Activated T-helper 2 cell treated with anti-CD3 and anti-CD28 coated beads, Interferon-gamma antibody, Interleukin-2, Interleukin-4, amounts not matched to agents 10 μg/mL and 5 μg/mL and 100 μg/mL, durations not matched to agents 14 hours and 24 hours and 36 hours (primary cell): Measurements from ENCODE around the gene YY1AP1. TPM values are rescaled to one million over a fixed set of nuclear protein-coding genes. Genes with fewer than 3 reads are reported as not detected.
A peak's percentile ranks its signal among the peaks of the same experiment; 100 is the strongest.
"Not testable (repeated sequence)": the region's sequence is repeated elsewhere in the genome, so short reads cannot be mapped to it uniquely, and the experiment has no call there.

ENCODE experiments used
- DNase-seq: peaks from one replicate; pipeline ENCODE4 v3.0.0; 2021; ENCODE audit warnings: low spot score
- H3K27ac Mint-ChIP-seq: one replicate; pipeline ENCODE4 v1.8.0; 2021; ENCODE audit warnings: mixed read lengths
- H3K27me3 Mint-ChIP-seq: one replicate; pipeline ENCODE4 v1.8.0; 2021; ENCODE audit warnings: low read depth, mixed read lengths
- H3K36me3 Mint-ChIP-seq: one replicate; pipeline ENCODE4 v1.8.0; 2021; ENCODE audit warnings: low read depth, mixed read lengths
- H3K4me1 Mint-ChIP-seq: one replicate; pipeline ENCODE4 v1.8.0; 2021; ENCODE audit warnings: low read depth, mixed read lengths
- H3K4me3 Mint-ChIP-seq: one replicate; pipeline ENCODE4 v1.8.0; 2021; ENCODE audit warnings: low read depth, mild to moderate bottlenecking, moderate library complexity, mixed read lengths
- H3K9me3 Mint-ChIP-seq: one replicate; pipeline ENCODE4 v1.8.0; 2021; ENCODE audit warnings: mixed read lengths
- intact Hi-C: fragments of 100-400 bp; cut with micrococcal nuclease; formaldehyde crosslinking; loops from one replicate; pipeline ENCODE4 v1.15.1; 2023
- total RNA-seq: library from RNA; stranded (reverse); gene quantifications from 2 replicates; pipeline ENCODE4 v1.2.3, GENCODE V29; 2022

The YY1AP1 gene
- total RNA-seq, 1 donor from 2014 or later = 67.9 TPM

DNA sequence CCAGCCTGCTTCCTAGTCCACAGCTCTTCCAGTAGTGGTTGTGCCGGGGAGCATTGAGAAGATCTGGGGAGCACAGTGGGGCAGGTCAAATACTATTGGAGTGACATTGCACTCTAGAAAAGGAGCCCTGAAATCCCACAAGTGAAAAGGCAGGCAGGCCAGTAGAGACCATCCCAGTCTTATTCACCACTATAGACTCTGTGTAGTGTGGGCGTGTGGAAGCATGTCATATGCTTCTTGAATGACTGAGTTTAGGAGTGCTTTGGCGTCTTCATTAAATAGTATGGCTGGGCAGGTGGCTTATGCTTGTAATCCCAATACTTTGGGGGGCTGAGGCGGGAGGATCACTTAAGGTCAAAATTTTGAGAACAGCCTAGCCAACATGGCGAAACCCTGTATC lies 15.8 kb upstream of the YY1AP1 start:
- H3K9me3 Mint-ChIP-seq, H3K27ac Mint-ChIP-seq, intact Hi-C loops, H3K4me3 Mint-ChIP-seq, DNase-seq, H3K27me3 Mint-ChIP-seq: not testable (repeated sequence)
- H3K36me3 Mint-ChIP-seq = peaks cover 27% of the 10 kb centered on the region
- H3K4me1 Mint-ChIP-seq = peaks cover 12% of the 10 kb centered on the region

DNA sequence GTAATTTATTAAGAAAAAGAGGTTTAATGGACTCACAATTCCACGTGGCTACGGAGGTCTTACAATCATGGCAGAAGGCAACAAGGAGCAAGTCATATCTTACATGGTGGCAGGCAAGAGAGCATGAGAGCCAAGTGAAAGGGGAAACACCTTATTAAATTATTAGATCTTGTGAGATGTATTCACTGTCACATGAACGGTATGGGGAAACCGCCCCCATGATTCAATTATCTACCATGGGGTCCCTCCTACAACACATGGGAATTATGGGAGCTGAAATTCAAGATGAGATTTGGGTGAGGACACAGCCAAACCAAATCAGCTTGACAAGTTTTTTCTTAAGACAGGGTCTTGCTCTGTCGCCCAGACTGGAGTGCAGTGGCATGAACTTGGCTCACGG lies 14.6 kb upstream of the YY1AP1 start:
- Mint-ChIP-seq H3K36me3 (peaks cover 30% of the 10 kb centered on the region), H3K27me3 (no peaks in the 10 kb centered on the region), H3K9me3 (no peaks in the 10 kb centered on the region), H3K4me1 (peaks cover 13% of the 10 kb centered on the region), H3K4me3 (no peak overlapping the region), H3K27ac (no peak overlapping the region)
- DNase-seq = no peak
- intact Hi-C loops = no loop called here

DNA sequence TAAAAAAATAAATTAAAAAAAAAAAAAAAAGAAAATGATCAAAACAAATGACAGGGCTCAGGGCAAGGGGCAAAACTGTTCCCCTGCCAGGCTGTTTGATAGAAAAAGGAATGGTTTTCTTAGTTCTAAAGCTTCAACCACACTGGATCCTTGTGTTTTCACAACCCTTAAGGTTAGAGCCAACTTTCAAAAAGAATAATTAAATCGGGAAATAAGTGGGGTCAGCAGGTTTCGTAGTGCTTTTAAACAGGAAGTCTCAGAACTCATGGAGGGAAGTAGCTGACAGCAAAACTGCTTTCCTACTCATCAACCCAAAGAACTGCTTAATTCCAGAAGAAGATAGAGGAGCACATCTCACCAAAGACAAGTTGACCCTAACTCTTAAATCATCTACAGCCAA lies 13.1 kb upstream of the YY1AP1 start:
- H3K9me3 Mint-ChIP-seq, H3K27me3 Mint-ChIP-seq, H3K4me3 Mint-ChIP-seq, intact Hi-C loops, H3K27ac Mint-ChIP-seq, DNase-seq: not testable (repeated sequence)
- Mint-ChIP-seq H3K4me1 (peaks cover 15% of the 10 kb centered on the region), H3K36me3 (peaks cover 31% of the 10 kb centered on the region)

DNA sequence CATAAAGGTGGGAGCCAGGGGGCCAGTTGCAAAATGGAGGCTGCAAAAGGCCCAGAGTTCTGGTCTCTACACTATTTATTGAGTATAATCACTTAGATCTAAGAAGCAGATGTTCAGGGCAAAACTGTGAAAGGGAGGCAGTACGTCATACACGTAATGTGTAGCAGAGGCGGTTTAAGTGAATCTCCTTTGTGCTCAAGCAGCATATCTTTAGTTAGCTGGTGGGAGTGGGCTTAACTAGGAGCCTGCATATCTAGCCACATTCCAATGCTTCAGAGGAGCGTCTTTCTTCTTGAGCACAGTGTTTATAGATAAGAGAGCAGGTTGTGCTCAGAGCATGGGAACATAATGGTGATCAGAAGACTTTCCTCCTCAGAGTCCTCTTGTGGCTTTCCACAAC lies 10.5 kb upstream of the YY1AP1 start:
- H3K4me3 Mint-ChIP-seq, intact Hi-C loops, H3K9me3 Mint-ChIP-seq, H3K27me3 Mint-ChIP-seq, H3K27ac Mint-ChIP-seq, DNase-seq: not testable (repeated sequence)
- Mint-ChIP-seq H3K36me3 (peaks cover 43% of the 10 kb centered on the region), H3K4me1 (peaks cover 25% of the 10 kb centered on the region)

DNA sequence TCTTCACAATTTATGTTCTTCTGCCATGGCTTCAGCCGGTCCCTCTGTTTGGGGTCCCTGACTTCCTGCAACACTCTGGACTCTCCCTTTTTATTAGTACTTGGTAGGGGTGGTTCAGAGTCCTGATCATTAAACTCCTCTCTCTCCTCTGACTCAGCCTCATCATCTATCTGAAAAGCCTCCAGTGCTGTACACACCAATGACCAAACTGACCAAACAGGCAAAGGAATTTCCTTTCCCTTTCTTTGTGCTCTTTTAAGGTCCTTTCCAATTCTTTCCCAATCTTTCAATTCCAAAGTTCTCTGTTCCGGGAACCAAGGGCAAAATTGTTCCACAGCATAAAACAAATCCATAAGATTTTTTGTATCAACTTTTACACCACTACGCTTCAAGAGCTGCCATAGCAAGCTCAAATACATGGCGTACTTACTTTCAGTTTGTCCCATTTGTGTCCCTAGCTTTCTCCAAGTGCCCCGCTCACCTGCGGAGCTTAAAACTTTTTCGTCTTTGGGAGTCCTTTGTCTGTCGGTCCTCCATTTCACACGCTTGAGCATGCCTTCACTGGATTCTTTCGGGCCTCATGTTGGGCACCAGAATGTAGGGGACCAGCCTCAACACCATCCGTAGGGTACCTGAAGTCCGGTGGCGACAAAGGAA lies 9.9 kb upstream of the YY1AP1 start:
- peaks cover 25% of the 10 kb centered on the region for H3K4me1 Mint-ChIP-seq
- H3K27ac Mint-ChIP-seq = no peak overlapping the region
- H3K36me3 Mint-ChIP-seq = peaks cover 45% of the 10 kb centered on the region
- H3K4me3 Mint-ChIP-seq = no peak overlapping the region
- H3K27me3 Mint-ChIP-seq = no peaks in the 10 kb centered on the region
- no peak for DNase-seq
- H3K9me3 Mint-ChIP-seq = no peaks in the 10 kb centered on the region
- intact Hi-C loops = no loop called here

DNA sequence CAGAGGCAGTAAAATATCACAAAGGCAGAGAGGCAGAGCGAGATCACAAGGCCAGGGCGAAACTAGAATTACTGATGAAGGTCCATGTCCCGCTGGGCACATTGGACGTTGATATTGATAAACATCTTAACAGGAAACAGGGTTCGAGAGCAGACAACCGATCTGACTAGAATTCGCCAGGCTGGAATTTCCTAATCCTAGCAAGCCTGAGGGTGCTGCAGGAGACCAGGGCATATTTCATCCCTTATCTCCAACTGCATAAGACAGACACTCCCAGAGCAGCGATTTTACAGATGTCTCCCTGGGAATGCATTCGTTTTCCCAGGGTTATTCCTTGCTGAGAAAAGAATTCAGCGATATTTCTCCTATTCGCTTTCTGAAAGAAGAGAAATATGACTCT lies 9.0 kb upstream of the YY1AP1 start:
- H3K4me3 Mint-ChIP-seq, H3K27ac Mint-ChIP-seq, DNase-seq, H3K9me3 Mint-ChIP-seq, H3K27me3 Mint-ChIP-seq, intact Hi-C loops: not testable (repeated sequence)
- Mint-ChIP-seq H3K4me1 (peaks cover 29% of the 10 kb centered on the region), H3K36me3 (peaks cover 51% of the 10 kb centered on the region)

DNA sequence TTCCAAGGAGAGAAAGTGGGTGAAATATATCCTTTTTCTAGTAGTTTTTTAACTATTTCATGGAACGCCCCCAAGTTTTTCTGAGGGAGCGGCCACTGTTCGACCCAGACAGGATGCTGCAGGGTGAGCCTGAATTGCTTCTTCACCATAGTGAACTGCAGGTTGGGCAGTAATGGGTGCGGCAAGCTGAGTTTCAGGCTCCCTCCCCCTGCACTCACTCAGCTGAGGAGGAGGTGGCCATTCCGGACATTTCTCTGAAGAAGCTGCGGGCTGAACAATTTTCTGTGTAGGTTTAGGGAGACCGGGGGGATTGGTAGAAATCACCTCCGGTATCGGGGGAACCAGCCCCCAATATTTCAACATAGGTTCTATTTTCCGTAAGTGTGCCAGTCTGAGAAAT lies 8.5 kb upstream of the YY1AP1 start:
- Mint-ChIP-seq H3K4me3 (no peak overlapping the region), H3K9me3 (peaks cover 4% of the 10 kb centered on the region), H3K4me1 (peaks cover 33% of the 10 kb centered on the region), H3K27ac (no peak overlapping the region), H3K27me3 (no peaks in the 10 kb centered on the region), H3K36me3 (peaks cover 57% of the 10 kb centered on the region)
- DNase-seq = no peak
- intact Hi-C loops = no loop called here

DNA sequence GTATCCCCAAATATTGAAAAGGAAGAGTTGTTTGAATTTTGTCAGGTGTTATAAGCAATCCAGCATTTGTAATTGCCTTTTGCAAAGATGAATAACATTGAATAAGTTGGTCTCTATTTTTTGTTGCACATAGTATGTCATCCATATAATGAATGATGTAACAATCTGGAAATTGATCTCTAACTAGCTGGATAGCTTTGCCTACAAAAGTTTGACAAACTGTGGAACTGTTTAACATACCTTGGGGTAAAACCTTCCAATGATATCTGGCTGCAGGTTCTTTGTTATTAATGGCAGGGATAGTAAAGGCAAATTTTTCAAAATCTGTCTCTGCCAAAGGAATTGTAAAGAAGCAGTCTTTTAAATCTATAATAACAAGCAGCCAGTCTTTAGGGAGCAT lies 8.0 kb upstream of the YY1AP1 start:
- Mint-ChIP-seq H3K36me3 (peaks cover 62% of the 10 kb centered on the region), H3K4me1 (peaks cover 39% of the 10 kb centered on the region), H3K9me3 (peaks cover 10% of the 10 kb centered on the region), H3K27me3 (no peaks in the 10 kb centered on the region), H3K4me3 (no peak overlapping the region), H3K27ac (no peak overlapping the region)
- DNase-seq = no peak
- intact Hi-C loops = no loop called here

DNA sequence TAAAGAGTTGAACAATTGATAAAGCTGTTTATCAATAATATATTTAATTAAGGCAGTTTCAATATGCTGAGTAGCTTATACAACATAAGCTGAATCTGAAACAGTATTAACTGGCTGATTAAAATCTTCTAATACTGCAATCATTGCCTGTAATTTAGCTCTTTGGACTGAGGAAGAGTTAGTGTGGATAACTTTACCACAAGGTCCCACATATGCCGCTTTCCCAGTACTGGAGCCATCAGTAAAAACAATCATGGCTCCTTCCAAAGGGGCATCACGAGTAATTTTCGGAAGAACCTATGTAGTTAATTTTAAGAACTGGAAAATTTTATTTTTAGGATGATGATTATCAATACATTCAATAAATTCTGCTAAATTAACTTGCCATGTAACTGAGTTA lies 7.0 kb upstream of the YY1AP1 start:
- no peak for DNase-seq
- Mint-ChIP-seq H3K36me3 (peaks cover 70% of the 10 kb centered on the region), H3K27me3 (no peaks in the 10 kb centered on the region), H3K4me3 (no peak overlapping the region), H3K27ac (no peak overlapping the region), H3K9me3 (peaks cover 12% of the 10 kb centered on the region), H3K4me1 (peaks cover 44% of the 10 kb centered on the region)
- intact Hi-C loops = no loop called here

DNA sequence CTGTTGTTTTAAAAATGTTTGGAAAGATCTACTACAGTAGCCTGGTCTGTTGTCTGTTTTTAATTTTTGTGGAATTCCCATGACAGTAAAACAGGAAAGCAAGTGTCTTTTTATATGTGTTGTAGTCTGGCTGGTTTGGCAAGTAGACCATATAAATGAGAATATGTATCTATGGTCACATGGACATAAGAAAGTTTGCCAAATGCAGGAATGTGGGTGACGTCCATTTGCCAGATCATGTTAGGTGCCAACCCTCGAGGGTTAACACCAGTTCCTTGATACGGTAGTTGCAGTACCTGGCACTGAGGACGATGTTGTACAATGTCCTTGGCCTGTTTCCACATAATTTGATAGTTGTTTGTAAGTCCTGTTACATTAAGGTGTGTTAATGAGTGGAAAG lies 6.5 kb upstream of the YY1AP1 start:
- H3K27ac Mint-ChIP-seq = no peak overlapping the region
- no peak overlapping the region for H3K4me3 Mint-ChIP-seq
- H3K27me3 Mint-ChIP-seq = no peaks in the 10 kb centered on the region
- peaks cover 47% of the 10 kb centered on the region for H3K4me1 Mint-ChIP-seq
- peaks cover 73% of the 10 kb centered on the region for H3K36me3 Mint-ChIP-seq
- H3K9me3 Mint-ChIP-seq = peaks cover 12% of the 10 kb centered on the region
- DNase-seq = no peak
- intact Hi-C loops = no loop called here

DNA sequence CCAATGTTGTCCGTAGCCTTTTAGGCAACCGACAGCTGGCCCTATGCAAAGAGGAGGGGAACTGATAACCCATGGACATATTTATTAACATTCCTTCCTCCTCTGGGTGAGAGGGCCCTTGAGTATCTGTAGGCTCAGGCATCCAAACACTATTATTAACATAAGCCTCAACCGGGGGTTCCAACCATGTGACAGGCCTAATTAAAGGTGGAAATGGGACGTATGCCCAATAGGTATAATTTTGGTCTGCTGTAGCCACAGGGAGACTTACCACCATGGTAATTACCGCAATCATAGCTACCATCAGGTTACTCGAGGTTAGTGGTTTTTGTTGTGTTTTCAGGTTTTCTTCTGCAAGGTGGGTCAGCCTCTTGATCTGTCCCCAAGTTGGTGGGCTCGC lies 5.6 kb upstream of the YY1AP1 start:
- Mint-ChIP-seq H3K27me3 (no peaks in the 10 kb centered on the region), H3K4me1 (peaks cover 54% of the 10 kb centered on the region), H3K9me3 (peaks cover 12% of the 10 kb centered on the region), H3K36me3 (peaks cover 80% of the 10 kb centered on the region), H3K27ac (no peak overlapping the region), H3K4me3 (no peak overlapping the region)
- intact Hi-C loops = no loop called here
- DNase-seq = no peak

DNA sequence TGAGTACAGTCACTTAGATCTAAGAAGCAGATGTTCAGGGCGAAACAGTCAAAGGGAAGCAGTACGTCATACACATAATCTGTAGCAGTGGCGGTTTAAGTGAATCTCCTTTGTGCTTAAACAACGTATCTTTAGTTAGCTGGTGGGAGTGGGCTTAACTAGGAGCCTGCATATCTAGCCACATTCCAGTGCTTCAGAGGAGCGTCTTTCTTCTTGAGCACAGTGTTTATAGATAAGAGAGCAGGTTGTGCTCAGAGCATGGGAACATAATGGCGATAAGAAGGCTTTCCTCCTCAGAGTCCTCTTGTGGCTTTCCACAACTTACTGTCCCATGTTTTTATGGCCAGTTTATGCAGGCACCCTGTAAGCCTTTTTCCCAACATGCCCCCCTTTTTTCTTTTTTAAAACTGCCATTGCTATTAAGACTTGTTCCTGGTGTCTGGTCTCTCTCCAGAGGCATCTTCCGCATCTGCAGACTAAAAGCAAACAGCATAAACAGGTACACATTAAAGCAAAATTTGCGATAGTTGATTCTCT lies 3.5 kb upstream of the YY1AP1 start:
- Mint-ChIP-seq H3K27me3 (no peaks in the 10 kb centered on the region), H3K36me3 (peaks cover 72% of the 10 kb centered on the region), H3K27ac (no peak overlapping the region), H3K4me1 (peaks cover 46% of the 10 kb centered on the region), H3K4me3 (peak overlapping the region; percentile 63), H3K9me3 (peaks cover 12% of the 10 kb centered on the region)
- no peak for DNase-seq
- intact Hi-C loops = no loop called here

DNA sequence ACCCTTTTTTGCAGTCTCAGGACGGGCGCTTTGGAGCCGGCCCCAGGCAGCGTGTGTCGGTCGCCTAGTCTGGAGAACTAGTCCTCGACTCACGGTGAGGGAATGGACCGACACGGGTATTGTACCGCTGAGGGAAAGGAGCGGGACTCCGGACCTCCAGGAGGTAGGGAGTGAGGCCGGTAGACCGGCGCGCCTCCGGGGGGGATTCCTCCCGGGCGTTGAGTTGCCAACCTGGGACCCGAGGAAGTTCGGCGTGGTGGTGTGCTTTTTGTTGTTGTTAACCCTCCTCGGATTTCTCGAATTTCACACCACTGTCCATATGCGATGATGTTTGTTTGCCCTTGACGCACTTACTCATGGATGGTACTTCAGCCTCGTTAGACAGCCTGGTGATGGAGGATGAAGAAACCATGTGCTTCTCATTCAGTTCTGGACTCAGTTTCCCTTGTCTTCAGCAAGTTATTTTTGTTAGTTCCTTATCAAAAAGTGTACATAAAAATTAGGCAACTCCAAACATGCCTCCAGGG lies 570 bp upstream of the YY1AP1 start, which contains the start of gene DAP3:
Gene DAP3, plus strand, starts transcription at position 11 of the 527 bp plus-strand sequence. CDS start 20,689 bp downstream, outside the sequence.
- peaks cover 64% of the 10 kb centered on the region for H3K36me3 Mint-ChIP-seq
- H3K27ac Mint-ChIP-seq = peak within 1 kb of the TSS; percentile 96
- intact Hi-C loops = loop anchor here (2.0 to 5.0 kb wide), 2 partner anchors 126 to 447 kb away; partner anchors contain the start of gene ASH1L
- H3K27me3 Mint-ChIP-seq, DNase-seq: not testable (repeated sequence)
- H3K4me1 Mint-ChIP-seq = peaks cover 49% of the 10 kb centered on the region
- peak within 1 kb of the TSS; percentile 97 for H3K4me3 Mint-ChIP-seq
- peaks cover 12% of the 10 kb centered on the region for H3K9me3 Mint-ChIP-seq
